Ishikawa (cell line): Measurements from ENCODE around the gene PKMYT1.

ENCODE experiments used
- CEBPB ChIP-seq: IDR thresholded peaks from 2 replicates; pipeline ENCODE4 v1.6.1; 2012
- CREB1 ChIP-seq: IDR thresholded peaks from 2 replicates; pipeline ENCODE4 v1.6.1; 2012; ENCODE audit warnings: low read depth
- EGR1 ChIP-seq: IDR thresholded peaks from 2 replicates; pipeline ENCODE4 v1.6.1; 2012
- EP300 ChIP-seq: IDR thresholded peaks from 2 replicates; pipeline ENCODE4 v1.6.1; 2012; ENCODE audit warnings: borderline replicate concordance
- FOXM1 ChIP-seq: IDR thresholded peaks from 2 replicates; pipeline ENCODE4 v1.6.1; 2012; ENCODE audit warnings: low read depth, borderline replicate concordance
- NFIC ChIP-seq: IDR thresholded peaks from 2 replicates; pipeline ENCODE4 v1.6.1; 2012
- RAD21 ChIP-seq: IDR thresholded peaks from 2 replicates; pipeline ENCODE4 v1.6.1; 2012; ENCODE audit warnings: low read depth
- REST ChIP-seq: IDR thresholded peaks from 2 replicates; pipeline ENCODE4 v1.6.1; 2012; ENCODE audit warnings: low read depth, mild to moderate bottlenecking
- TAF1 ChIP-seq: IDR thresholded peaks from 2 replicates; pipeline ENCODE4 v1.6.1; 2012; ENCODE audit warnings: low read depth, mild to moderate bottlenecking
- TCF12 ChIP-seq: IDR thresholded peaks from 2 replicates; pipeline ENCODE4 v1.6.1; 2012; ENCODE audit warnings: low read depth
- TEAD4 ChIP-seq: IDR thresholded peaks from 2 replicates; pipeline ENCODE4 v1.6.1; 2012
- YY1 ChIP-seq: IDR thresholded peaks from 2 replicates; pipeline ENCODE4 v1.6.1; 2012; ENCODE audit warnings: low read depth
- ZBTB7A ChIP-seq: IDR thresholded peaks from 2 replicates; pipeline ENCODE4 v1.6.1; 2012; ENCODE audit warnings: low read depth
- TF ChIP-seq, protein P1 (sequence below): IDR thresholded peaks from 2 replicates; pipeline ENCODE4 v1.6.1; 2012
- TF ChIP-seq, protein P2 (sequence below): IDR thresholded peaks from 2 replicates; pipeline ENCODE4 v1.6.1; 2012

The PKMYT1 gene

GRCh38 chr16:3020247-3020603 is 40.0 kb upstream of the PKMYT1 start, which contains the start of gene TNFRSF12A:
TNFRSF12A (plus strand) TSS chr16:3020368; CDS start chr16:3020398, 30 bp downstream.
- no peak for TF ChIP-seq CREB1
- TF ChIP-seq YY1, result no peak; the same call in 1 of the 2 replicates
- TF ChIP-seq EGR1, result peak; percentile 81
- peak; percentile 88 for TF ChIP-seq TAF1
- TF ChIP-seq REST, result peak; percentile 29; the same call in 1 of the 2 replicates

DNA sequence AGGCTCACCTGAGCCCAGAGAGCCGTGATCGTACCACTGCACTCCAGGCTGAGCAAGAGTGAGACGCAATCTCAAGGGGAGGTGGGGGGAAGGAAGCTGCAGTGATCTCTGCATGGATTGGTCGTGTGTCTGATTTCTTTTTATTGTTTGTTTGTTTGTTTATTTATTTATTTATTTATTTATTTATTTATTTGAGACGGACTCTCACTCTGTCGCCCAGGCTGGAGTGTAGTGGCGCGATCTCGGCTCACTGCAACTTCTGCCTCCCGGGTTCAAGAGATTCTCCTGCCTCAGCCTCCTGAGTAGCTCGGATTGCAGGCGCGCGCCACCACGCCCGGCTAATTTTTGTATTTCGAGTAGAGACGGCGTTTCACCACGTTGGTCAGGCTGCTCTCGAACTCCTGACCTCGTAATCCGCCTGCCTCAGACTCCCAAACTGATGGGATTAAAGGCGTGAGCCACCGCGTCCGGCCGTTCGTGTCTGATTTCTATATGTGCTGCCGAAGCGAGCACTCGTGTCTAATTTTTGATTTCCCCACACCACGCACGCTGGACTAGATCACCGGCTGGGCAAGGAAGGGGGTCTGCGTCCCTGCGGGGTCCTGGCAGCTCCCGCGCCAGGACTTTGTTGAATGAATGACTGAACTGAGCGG is 39.5 kb upstream of the PKMYT1 start:
- no peak for TF ChIP-seq CREB1
- no peak for TF ChIP-seq TEAD4
- TF ChIP-seq, protein P1, sequence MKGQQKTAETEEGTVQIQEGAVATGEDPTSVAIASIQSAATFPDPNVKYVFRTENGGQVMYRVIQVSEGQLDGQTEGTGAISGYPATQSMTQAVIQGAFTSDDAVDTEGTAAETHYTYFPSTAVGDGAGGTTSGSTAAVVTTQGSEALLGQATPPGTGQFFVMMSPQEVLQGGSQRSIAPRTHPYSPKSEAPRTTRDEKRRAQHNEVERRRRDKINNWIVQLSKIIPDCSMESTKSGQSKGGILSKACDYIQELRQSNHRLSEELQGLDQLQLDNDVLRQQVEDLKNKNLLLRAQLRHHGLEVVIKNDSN, result no peak
- TF ChIP-seq YY1, result no peak; the same call in 1 of the 2 replicates
- TF ChIP-seq NFIC, result no peak
- TF ChIP-seq ZBTB7A, result peak; percentile 90
- TF ChIP-seq, protein P2, sequence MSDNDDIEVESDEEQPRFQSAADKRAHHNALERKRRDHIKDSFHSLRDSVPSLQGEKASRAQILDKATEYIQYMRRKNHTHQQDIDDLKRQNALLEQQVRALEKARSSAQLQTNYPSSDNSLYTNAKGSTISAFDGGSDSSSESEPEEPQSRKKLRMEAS, result no peak

GRCh38 chr16:3017794-3018506 is 37.7 kb upstream of the PKMYT1 start, which contains the start of gene CLDN6:
CLDN6 (minus strand) TSS chr16:3018183; CDS start chr16:3016021, 2,162 bp downstream.
- TF ChIP-seq NFIC (no peak), CEBPB (no peak), ZBTB7A (0 out of 2 replicates have a peak, but pooled peaks have one; percentile 34), RAD21 (0 out of 2 replicates have a peak, but pooled peaks have one; percentile 3), TAF1 (no peak)
- TF ChIP-seq, protein P2, result no peak

- TF ChIP-seq YY1 (no peak), TEAD4 (no peak)
Measured at GRCh38 chr16:3017344-3017743, 37.1 kb upstream of the PKMYT1 start.

DNA sequence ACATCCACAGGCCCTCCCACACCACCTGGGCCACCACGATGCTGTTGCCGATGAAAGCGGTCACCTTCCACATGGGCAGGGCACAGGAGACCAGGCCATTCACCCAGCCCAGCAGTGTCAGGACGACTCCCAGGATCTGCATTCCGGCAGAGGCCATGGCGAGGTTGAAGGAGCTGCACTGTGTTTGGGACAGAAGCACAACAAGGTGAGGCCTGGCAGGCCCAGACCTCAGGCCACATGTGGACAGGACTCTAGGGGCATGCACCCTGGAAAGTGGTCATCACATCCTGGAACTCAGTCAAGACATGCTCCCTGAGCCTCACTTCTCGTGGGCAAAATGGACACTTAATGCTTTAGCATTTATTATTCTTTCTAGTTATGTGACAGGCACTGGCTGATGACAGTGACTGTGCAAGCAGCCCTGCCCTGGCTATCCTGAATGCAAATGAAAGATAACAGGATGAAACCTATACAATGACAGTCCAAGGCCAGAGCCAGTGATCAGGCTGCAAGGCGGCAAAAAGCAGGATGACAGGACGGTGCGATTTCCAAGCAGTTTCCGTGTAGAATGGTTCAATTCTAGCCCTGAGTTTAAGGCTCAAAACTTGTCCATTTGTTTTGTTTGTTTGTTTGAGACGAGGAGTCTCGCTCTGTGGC is 35.7 kb upstream of the PKMYT1 start:
- no peak for TF ChIP-seq TCF12
- no peak for TF ChIP-seq TAF1

DNA sequence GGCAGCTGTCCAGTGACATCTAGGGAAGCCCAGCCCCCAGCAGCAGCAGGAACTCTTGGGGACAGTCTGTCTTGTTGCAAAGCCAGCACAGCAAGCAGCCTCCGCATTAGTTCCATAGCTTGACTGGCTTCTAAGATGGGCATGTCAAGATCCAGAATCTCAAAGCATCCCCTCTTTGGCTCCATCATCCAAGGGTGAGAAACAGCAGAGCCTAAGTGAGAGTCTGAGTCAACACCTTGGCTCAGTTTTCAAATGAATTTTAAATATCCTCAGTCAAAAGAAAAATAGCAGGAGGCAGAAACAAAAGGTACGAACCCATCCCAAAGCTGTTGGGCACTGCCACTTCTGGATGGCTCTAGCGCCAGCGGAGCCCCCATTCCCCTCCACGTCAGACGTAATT is 34.7 kb upstream of the PKMYT1 start:
- TF ChIP-seq TEAD4 (no peak), NFIC (no peak), TAF1 (no peak), ZBTB7A (no peak), CEBPB (no peak), TCF12 (no peak), CREB1 (no peak), REST (no peak), FOXM1 (no peak), EGR1 (no peak), YY1 (no peak), EP300 (no peak), RAD21 (no peak)
- TF ChIP-seq, protein P2, result no peak
- TF ChIP-seq, protein P1, result no peak
